Measurements from ENCODE around the gene DLG4.

DLG4 gene

GRCh38 chr17:7141824-7142223 is 77.8 kb downstream of the DLG4 start:
- DNase-seq = no peak

GRCh38 chr17:7139400-7139799 is 80.2 kb downstream of the DLG4 start:
- no peak for DNase-seq

GRCh38 chr17:7138800-7139381 is 80.7 kb downstream of the DLG4 start:
- DNase-seq = no peak

- DNase-seq = no peak
These were observed 82.3 kb downstream of the DLG4 start for GRCh38 chr17:7137171-7137943.

Measured in retina (tissue), 1 donor.